Upper lobe of left lung (tissue), 4 donors: ENCODE results near the gene NRXN3.
"Not testable (repeated sequence)": the region's sequence is repeated elsewhere in the genome, so short reads cannot be mapped to it uniquely, and the experiment has no call there.

Experiments used
- POLR2AphosphoS5 ChIP-seq, 2 donors: sonication (generic); formaldehyde crosslinking; IDR thresholded peaks; one replicate each; pipeline ENCODE4 v1.5.1; 2017; ENCODE audit warnings: antibody characterized with exemption in 2 of 2
- TF ChIP-seq, protein P1 (sequence below), 6 experiments: fragments of 450-650 bp in 4 of 6; fragments of 200-600 bp in 2 of 6; sonication (generic) in 2 of 6; IDR thresholded peaks; one replicate each; pipeline ENCODE4 v1.5.1; 2016 to 2019; ENCODE audit warnings: antibody characterized with exemption in 6 of 6

DNA sequence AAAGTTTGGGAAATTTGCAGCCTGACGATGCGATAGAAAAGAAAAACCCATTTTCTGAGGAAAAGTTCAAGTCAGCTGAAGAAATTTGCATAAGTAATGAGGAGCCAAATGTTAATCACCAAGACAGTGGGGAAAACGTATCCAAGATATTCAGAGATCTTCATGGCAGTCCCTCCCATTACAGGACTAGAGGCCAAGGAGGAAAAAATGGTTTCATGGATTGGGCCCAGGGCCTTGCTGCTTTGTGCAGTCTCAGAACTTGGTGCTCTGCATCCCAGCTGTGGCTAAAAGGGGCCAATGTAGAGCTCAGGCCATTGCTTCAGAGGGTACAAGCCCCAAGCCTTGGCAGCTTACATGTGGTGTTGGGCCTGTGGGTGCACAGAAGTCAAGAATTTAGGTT, 403.6 kb downstream of the NRXN3 start:
- TF ChIP-seq, protein P1, sequence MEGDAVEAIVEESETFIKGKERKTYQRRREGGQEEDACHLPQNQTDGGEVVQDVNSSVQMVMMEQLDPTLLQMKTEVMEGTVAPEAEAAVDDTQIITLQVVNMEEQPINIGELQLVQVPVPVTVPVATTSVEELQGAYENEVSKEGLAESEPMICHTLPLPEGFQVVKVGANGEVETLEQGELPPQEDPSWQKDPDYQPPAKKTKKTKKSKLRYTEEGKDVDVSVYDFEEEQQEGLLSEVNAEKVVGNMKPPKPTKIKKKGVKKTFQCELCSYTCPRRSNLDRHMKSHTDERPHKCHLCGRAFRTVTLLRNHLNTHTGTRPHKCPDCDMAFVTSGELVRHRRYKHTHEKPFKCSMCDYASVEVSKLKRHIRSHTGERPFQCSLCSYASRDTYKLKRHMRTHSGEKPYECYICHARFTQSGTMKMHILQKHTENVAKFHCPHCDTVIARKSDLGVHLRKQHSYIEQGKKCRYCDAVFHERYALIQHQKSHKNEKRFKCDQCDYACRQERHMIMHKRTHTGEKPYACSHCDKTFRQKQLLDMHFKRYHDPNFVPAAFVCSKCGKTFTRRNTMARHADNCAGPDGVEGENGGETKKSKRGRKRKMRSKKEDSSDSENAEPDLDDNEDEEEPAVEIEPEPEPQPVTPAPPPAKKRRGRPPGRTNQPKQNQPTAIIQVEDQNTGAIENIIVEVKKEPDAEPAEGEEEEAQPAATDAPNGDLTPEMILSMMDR (IDR thresholded peaks at IDR 0.05): not testable (repeated sequence)
- TF ChIP-seq POLR2AphosphoS5 (IDR thresholded peaks at IDR 0.05): not testable (repeated sequence)
